ENCODE measurements around the gene IL1RN. TPM values are rescaled to one million over a fixed set of nuclear protein-coding genes. Genes with fewer than 3 reads are reported as not detected.

The IL1RN gene
- total and polyA plus RNA-seq, 2 of the 13 experiments (the other 11 are each of a cell fraction or from before 2014, with no cell fraction given): 21.2 to 101 TPM

GRCh38 chr2:113164930-113165585 is 37.7 kb downstream of the IL1RN start (continued):
- TF ChIP-seq ZNF3 (CRISPR knock-in tag; IDR thresholded peaks at IDR 0.05): no peak
- peak; percentile 37; the same call in 1 of the 2 replicates for TF ChIP-seq MIER3 (CRISPR knock-in tag; IDR thresholded peaks at IDR 0.05; ENCODE audit: borderline replicate concordance)
- no peak for TF ChIP-seq CEBPB (IDR thresholded peaks at IDR 0.05; ENCODE audit: borderline replicate concordance, low read depth, low read length)
- TF ChIP-seq, protein P1, sequence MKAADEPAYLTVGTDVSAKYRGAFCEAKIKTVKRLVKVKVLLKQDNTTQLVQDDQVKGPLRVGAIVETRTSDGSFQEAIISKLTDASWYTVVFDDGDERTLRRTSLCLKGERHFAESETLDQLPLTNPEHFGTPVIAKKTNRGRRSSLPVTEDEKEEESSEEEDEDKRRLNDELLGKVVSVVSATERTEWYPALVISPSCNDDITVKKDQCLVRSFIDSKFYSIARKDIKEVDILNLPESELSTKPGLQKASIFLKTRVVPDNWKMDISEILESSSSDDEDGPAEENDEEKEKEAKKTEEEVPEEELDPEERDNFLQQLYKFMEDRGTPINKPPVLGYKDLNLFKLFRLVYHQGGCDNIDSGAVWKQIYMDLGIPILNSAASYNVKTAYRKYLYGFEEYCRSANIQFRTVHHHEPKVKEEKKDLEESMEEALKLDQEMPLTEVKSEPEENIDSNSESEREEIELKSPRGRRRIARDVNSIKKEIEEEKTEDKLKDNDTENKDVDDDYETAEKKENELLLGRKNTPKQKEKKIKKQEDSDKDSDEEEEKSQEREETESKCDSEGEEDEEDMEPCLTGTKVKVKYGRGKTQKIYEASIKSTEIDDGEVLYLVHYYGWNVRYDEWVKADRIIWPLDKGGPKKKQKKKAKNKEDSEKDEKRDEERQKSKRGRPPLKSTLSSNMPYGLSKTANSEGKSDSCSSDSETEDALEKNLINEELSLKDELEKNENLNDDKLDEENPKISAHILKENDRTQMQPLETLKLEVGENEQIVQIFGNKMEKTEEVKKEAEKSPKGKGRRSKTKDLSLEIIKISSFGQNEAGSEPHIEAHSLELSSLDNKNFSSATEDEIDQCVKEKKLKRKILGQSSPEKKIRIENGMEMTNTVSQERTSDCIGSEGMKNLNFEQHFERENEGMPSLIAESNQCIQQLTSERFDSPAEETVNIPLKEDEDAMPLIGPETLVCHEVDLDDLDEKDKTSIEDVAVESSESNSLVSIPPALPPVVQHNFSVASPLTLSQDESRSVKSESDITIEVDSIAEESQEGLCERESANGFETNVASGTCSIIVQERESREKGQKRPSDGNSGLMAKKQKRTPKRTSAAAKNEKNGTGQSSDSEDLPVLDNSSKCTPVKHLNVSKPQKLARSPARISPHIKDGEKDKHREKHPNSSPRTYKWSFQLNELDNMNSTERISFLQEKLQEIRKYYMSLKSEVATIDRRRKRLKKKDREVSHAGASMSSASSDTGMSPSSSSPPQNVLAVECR (CRISPR knock-in tag; IDR thresholded peaks at IDR 0.05; ENCODE audit: borderline replicate concordance): peak; percentile 22; the same call in 1 of the 2 replicates
- TF ChIP-seq JARID2 (CRISPR knock-in tag; IDR thresholded peaks at IDR 0.05; ENCODE audit: insufficient replicate concordance): no peak
- TF ChIP-seq ZFP41 (CRISPR knock-in tag; IDR thresholded peaks at IDR 0.05; ENCODE audit: borderline replicate concordance): no peak
- TF ChIP-seq, protein P2, sequence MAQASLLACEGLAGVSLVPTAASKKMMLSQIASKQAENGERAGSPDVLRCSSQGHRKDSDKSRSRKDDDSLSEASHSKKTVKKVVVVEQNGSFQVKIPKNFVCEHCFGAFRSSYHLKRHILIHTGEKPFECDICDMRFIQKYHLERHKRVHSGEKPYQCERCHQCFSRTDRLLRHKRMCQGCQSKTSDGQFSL (CRISPR knock-in tag; IDR thresholded peaks at IDR 0.05): 0 out of 2 replicates have a peak, but pooled peaks have one; percentile 23
- TF ChIP-seq, protein P3, sequence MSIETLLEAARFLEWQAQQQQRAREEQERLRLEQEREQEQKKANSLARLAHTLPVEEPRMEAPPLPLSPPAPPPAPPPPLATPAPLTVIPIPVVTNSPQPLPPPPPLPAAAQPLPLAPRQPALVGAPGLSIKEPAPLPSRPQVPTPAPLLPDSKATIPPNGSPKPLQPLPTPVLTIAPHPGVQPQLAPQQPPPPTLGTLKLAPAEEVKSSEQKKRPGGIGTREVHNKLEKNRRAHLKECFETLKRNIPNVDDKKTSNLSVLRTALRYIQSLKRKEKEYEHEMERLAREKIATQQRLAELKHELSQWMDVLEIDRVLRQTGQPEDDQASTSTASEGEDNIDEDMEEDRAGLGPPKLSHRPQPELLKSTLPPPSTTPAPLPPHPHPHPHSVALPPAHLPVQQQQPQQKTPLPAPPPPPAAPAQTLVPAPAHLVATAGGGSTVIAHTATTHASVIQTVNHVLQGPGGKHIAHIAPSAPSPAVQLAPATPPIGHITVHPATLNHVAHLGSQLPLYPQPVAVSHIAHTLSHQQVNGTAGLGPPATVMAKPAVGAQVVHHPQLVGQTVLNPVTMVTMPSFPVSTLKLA (IDR thresholded peaks at IDR 0.05): peak; percentile 51; the same call in 1 of the 2 replicates
- no peak for TF ChIP-seq ZNF747 (CRISPR knock-in tag; IDR thresholded peaks at IDR 0.05; ENCODE audit: borderline replicate concordance)
- no peak for TF ChIP-seq ATM (IDR thresholded peaks at IDR 0.05; ENCODE audit: borderline replicate concordance)
- TF ChIP-seq THYN1 (CRISPR knock-in tag; IDR thresholded peaks at IDR 0.05; ENCODE audit: borderline replicate concordance, low read depth): no peak
- no peak for TF ChIP-seq ZNF350 (CRISPR knock-in tag; IDR thresholded peaks at IDR 0.05; ENCODE audit: borderline replicate concordance, low read depth)
- no peak for TF ChIP-seq ZNF777 (CRISPR knock-in tag; IDR thresholded peaks at IDR 0.05)
- TF ChIP-seq ZNF225 (CRISPR knock-in tag; IDR thresholded peaks at IDR 0.05): no peak
- TF ChIP-seq TBX2 (CRISPR knock-in tag; IDR thresholded peaks at IDR 0.05; ENCODE audit: borderline replicate concordance): peak; percentile 69
- TF ChIP-seq ZSCAN21 (CRISPR knock-in tag; IDR thresholded peaks at IDR 0.05; ENCODE audit: borderline replicate concordance): 0 out of 2 replicates have a peak, but pooled peaks have one; percentile 7
- peak; percentile 32; the same call in 1 of the 2 replicates for TF ChIP-seq ZFY (CRISPR knock-in tag; IDR thresholded peaks at IDR 0.05)
- no peak for TF ChIP-seq ZNF616 (CRISPR knock-in tag; IDR thresholded peaks at IDR 0.05; ENCODE audit: low read depth)
- TF ChIP-seq GPN1 (CRISPR knock-in tag; IDR thresholded peaks at IDR 0.05; ENCODE audit: borderline replicate concordance): no peak
- peak; percentile 77; the same call in 1 of the 2 replicates for TF ChIP-seq DNMT1 (CRISPR knock-in tag; IDR thresholded peaks at IDR 0.05)
- no peak for TF ChIP-seq SP140L (CRISPR knock-in tag; IDR thresholded peaks at IDR 0.05; ENCODE audit: borderline replicate concordance)
- no peak; the same call in 1 of the 2 replicates for TF ChIP-seq ZNF331 (CRISPR knock-in tag; IDR thresholded peaks at IDR 0.05)
- 0 out of 2 replicates have a peak, but pooled peaks have one; percentile 72 for TF ChIP-seq DNMT3B (CRISPR knock-in tag; conservative IDR thresholded peaks at IDR 0.05)
- TF ChIP-seq, protein P4, sequence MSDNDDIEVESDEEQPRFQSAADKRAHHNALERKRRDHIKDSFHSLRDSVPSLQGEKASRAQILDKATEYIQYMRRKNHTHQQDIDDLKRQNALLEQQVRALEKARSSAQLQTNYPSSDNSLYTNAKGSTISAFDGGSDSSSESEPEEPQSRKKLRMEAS (IDR thresholded peaks at IDR 0.05): peak; percentile 68; the same call in 1 of the 2 replicates
- 0 out of 2 replicates have a peak, but pooled peaks have one; percentile 47 for TF ChIP-seq ZNF724P (CRISPR knock-in tag; IDR thresholded peaks at IDR 0.05; ENCODE audit: borderline replicate concordance)
